CD4-positive, alpha-beta T cell treated with Interleukin-12 subunit alpha and Interleukin-12 subunit beta, for 1 hour (primary cell): ENCODE measurements around the gene INIP.

Experiments
- DNase-seq: peaks from one replicate; pipeline ENCODE4 v3.0.0-alpha.2; 2020

The INIP gene

DNA sequence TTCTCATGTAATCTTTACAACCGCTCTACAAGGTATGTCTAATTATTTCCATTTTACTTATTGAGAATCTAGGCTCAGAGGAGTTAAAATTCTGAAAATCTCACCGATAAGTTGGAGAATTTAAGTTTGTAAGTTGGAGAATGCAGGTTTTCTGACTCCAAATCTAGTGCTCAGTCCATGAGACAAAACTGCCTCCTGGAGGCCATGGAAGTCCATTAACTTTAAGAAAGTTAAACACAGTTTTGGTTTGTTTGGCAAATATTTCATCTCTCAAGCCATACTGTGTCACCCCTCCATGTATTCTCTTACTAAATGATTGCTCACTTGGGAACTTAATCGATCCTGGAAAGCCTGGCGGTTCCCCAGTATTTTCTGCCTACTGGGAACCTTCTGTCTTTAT lies 52.6 kb downstream of the INIP start:
- DNase-seq = no peak

DNA sequence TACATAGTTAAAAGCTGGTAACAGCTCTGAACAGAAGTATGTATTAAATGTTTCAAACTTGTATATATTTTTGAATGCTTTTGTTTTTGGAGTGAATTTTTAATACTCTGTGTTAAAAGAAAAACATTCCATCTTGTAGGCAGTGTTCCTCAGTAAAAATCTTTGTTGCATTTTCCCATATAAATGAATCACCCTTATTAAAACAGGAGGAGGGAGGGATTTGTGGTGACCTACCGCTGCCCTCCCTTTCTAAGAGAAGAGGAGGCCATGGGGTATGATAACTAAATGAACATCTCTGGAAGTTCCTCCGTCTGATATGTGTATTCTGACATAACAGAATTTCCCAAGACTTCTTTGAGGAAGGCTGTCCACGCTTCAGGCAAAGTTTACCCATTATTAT lies 53.4 kb downstream of the INIP start:
- no peak for DNase-seq

- DNase-seq = no peak
Measured at GRCh38 chr9:112663681-112664080, 54.2 kb downstream of the INIP start.

- DNase-seq = no peak
Measured at GRCh38 chr9:112659906-112660305, 58.0 kb downstream of the INIP start.

DNA sequence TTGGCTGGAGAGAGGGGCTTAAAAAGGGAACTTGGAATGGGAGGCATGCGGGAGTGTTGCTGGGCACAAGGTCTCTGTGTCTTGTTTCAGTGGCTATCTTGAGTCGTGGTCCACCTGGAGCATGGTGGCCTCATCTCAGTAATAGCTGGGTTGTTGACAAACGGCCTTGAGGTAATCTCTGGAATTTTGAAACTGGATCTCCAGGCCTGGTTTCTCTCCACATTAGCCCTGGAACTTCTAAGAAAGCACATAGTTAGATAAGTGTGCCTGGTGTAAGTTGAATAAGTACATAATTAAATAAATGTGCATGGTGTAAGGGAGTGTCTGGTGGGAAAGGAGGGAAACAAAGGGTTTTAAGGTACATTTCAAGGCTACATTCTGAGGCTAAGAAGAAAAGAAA lies 62.2 kb downstream of the INIP start:
- DNase-seq = no peak

DNA sequence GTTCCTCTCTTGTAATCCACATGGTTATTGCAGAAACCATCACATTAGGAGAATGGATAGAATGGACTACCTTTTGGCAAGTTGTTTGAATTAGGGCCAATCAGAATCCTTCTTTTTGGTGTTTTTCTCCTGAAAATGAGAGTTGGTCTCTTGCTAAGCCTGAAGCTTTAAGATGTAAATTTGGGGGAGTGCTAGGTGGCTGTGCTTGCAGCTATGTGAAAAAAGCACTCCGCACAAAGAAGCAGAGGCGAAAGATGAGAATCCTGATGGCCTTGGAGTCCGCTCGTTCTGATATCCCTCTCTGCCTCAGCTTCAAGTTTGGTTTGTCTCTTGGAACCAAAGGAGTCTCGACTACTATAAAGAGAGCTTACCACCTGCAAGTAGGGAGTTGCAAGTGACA lies 63.6 kb downstream of the INIP start:
- no peak for DNase-seq

DNA sequence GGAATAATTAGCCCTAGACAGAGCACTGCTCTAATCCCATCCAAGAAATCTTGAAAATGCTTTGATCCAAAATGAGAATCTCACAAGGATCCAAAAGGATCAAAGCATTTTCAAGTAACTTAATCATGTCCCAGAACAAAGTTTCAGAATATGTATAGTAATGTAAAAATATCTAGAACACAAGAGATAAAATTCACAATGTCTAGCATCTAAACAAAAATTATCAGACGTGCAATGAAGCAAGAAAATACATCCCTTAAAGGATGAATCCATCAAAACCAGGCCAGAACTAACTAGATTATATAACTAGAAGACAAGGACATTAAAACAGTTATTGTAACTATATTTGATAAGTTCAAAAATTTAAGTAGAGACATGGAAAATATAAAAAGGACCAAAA lies 69.3 kb downstream of the INIP start:
- DNase-seq = no peak

DNA sequence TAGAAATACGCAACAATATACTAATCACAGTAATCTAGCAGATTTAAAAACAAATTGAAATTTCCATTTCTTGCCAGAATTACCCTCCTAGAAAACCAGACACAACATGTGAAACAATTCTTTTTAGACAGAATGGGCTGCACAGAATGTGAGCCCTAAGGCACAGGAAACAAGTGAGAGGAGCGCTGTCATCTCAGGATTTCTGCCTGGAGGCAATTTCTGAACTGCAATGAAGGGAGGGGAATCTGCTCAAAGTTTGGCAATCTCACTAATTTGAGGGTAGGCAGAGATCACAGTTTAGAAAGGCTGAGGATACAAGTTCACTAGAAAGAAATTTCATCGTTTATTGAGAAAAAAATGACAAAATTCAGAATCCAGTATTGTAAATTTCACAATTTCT lies 70.3 kb downstream of the INIP start:
- DNase-seq = no peak

DNA sequence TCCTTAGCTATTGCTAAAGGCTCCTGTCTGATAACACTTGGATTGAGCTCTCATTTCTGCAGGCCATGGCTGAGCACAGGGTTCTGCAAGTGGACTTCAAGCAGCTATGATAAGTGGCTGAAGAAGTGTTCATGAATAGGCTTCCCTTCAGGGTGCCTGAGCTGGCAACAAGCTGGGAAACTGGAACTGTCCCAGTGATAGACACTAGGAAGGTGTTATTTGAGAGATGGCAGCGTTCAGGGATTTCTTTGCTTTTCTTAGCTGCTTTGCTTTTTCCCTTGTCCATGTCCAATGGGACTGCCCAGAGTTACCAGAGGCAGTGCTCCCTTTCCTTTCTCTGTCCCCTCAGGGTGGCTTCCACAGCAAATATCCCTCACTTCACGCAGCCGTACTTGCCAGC lies 75.8 kb downstream of the INIP start:
- no peak for DNase-seq

DNA sequence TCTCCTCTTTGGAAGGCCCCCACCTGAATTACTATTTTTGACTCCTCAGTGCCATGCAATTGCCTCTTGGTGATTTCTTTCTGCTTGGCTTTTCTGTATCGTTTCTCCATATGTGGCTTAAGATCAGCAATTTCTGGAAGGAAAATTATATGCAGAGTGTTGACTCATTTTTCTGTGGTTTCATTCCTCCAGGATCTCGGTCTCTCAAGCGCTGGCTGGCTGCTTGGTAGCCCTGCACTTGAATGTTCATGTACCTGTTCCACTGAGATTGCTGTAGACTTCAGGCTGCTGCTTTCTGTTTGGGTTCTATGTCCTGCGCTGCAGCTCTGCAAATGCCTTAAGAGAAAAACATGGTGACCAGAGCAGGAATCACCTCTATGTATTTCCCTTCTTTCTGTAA lies 77.6 kb downstream of the INIP start:
- no peak for DNase-seq
